ENCODE measurements around the gene APOC1. TPM values are rescaled to one million over a fixed set of nuclear protein-coding genes. Genes with fewer than 3 reads are reported as not detected.

APOC1 gene
- total RNA-seq, 4 donors from 2014 or later = 38.6 to 58.3 (median 47.7) TPM

DNA sequence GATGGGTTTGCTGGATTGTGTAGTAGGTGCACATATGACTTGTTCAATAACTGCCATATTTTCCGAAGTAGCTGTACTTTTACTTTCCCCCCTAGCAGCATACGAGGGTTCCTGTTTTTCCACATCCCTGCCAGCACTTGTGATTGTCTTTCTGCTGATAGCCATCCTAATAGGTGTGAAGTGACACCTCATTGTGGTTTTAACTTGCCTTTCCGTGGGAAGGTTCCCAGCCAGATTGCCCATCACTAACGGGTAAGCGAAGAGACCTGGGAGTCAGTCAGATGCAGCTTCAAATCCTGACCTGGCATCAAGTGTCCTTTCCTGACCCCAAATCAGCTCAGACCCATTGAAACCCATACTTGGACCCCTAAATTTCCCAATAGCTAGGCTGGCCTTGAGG is 45.3 kb downstream of the APOC1 start:
- Histone ChIP-seq H3K27ac (no peak overlapping the region), H3K4me3 (no peak overlapping the region), H3K4me1 (peaks cover 33% of the 10 kb centered on the region), H3K36me3 (peaks cover 39% of the 10 kb centered on the region), H3K9me3 (no peaks in the 10 kb centered on the region), H3K27me3 (no peaks in the 10 kb centered on the region)
- WGBS = 84% methylated on average over 5 of the region's 5 CpGs
- TF ChIP-seq EP300 (IDR thresholded peaks at IDR 0.05) (no peak), POLR2A (IDR thresholded peaks at IDR 0.05) (no peak), POLR2AphosphoS5 (IDR thresholded peaks at IDR 0.05) (no peak), CTCF (IDR thresholded peaks at IDR 0.05) (no peak)
- DNase-seq (ENCODE audit: low spot score in 2 of 2) = no peak

DNA sequence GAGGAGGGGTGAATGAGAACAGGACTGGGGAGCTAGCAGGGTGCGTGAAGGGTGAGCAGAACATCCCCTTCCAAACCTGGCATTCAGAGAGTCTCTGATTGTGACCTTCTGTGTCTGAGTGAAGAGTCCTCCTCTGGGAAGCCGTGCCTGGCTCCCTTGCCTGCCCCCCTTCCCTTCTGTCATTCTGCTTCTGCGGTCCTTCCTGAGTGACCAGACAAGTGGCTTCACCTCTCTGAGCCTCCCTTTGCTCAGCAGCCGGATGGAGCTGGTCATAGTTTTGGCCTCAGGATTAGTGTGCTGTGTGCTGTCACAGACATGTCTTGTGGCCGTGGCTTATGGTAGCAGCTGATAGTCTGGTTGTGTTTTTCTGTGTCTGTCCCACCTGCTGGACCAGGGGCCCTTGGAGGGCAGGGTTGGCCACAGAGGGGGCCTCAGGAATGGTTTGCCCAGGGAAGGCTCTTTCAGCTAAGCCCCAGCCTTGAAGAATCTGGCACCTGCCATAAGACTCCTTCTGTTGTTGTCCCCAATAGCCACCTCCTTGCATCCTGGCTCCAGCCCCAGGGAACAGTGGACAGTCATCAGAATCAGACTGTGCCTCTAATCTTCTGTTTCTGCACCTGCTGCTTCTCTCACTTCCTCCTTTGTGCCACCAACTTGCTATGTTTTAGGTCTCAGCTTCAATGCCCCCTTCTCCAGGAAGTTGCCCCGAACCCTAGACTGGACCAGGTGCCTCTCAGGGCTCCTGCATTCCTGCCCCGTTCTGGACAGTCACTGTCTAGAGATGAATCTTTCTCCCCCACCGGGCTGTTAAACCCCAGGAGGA is 46.7 kb downstream of the APOC1 start:
- H3K4me3 ChIP-seq = no peak overlapping the region
- H3K9me3 ChIP-seq = no peaks in the 10 kb centered on the region
- no peak overlapping the region for H3K27ac ChIP-seq
- WGBS = 73% methylated on average over 8 of the region's 8 CpGs
- peaks cover 54% of the 10 kb centered on the region for H3K36me3 ChIP-seq
- no peaks in the 10 kb centered on the region for H3K27me3 ChIP-seq
- TF ChIP-seq POLR2A (IDR thresholded peaks at IDR 0.05) (no peak), EP300 (IDR thresholded peaks at IDR 0.05) (no peak), POLR2AphosphoS5 (IDR thresholded peaks at IDR 0.05) (no peak), CTCF (IDR thresholded peaks at IDR 0.05) (no peak)
- no peak for DNase-seq (ENCODE audit: low spot score in 2 of 2)
- peaks cover 27% of the 10 kb centered on the region for H3K4me1 ChIP-seq

DNA sequence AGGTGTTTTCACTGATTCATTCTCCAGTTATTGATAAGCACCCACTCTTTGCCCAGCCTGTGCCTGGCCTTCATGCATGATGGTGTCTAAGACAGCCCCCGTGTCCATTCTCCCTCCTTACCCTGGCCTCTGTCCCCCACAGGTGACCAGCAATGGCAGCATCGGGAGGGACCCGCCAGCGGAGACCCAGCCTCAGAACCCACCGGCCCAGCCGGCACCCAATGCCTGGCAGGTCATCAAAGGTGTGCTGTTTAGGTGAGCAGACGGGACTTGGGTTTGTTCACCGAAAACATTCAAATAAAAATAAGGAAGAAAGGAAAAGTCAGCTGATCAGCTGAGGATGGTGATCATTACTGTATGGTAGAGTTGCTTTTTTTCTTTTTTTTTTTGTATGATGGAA is 47.4 kb downstream of the APOC1 start:
- 94% methylated on average over 8 of the region's 8 CpGs for WGBS

GRCh38 chr19:44968118-44968517 is 53.7 kb downstream of the APOC1 start:
- no peaks in the 10 kb centered on the region for H3K27me3 ChIP-seq
- H3K9me3 ChIP-seq = no peaks in the 10 kb centered on the region
- no peak overlapping the region for H3K4me3 ChIP-seq
- H3K4me1 ChIP-seq = no peaks in the 10 kb centered on the region
- 92% methylated on average over 5 of the region's 5 CpGs for whole genome bisulfite sequencing
- H3K36me3 ChIP-seq = peaks cover 77% of the 10 kb centered on the region
- H3K27ac ChIP-seq = no peak overlapping the region
- TF ChIP-seq EP300 (IDR thresholded peaks at IDR 0.05) = no peak
- TF ChIP-seq CTCF (IDR thresholded peaks at IDR 0.05) = no peak
- TF ChIP-seq POLR2AphosphoS5 (IDR thresholded peaks at IDR 0.05) = no peak
- TF ChIP-seq POLR2A (IDR thresholded peaks at IDR 0.05) = no peak
- no peak for DNase-seq (ENCODE audit: low spot score in 2 of 2)

More for the DNA sequence above, 47.4 kb downstream of the APOC1 start:
- Histone ChIP-seq H3K4me3 (no peak overlapping the region), H3K27ac (no peak overlapping the region), H3K9me3 (no peaks in the 10 kb centered on the region), H3K4me1 (peaks cover 20% of the 10 kb centered on the region), H3K27me3 (no peaks in the 10 kb centered on the region), H3K36me3 (peaks cover 60% of the 10 kb centered on the region)
- no peak for DNase-seq (ENCODE audit: low spot score in 2 of 2)
- TF ChIP-seq EP300 (IDR thresholded peaks at IDR 0.05) = no peak

DNA sequence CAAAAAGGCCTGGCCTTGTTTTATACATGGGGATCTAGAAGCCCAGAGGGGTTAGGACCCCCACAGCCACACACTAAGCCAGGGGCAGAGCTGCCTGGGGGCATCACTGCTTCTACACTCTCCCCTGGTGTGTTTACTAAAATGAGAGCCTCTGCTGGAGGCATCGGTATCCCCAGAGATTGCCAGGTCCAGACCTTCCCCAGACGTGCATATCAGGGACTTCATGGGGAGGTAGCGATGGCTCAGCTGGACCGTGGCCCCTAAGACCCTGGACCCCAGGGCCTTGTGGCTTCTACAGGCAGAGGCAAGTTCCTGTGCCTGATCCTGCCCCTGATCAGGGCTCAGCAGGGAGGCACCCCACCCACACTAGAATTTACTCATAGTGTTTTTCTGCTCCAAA is 54.3 kb downstream of the APOC1 start:
- TF ChIP-seq POLR2AphosphoS5 (IDR thresholded peaks at IDR 0.05) = no peak
- TF ChIP-seq POLR2A (IDR thresholded peaks at IDR 0.05) = no peak
- no peak for TF ChIP-seq EP300 (IDR thresholded peaks at IDR 0.05)
- TF ChIP-seq CTCF (IDR thresholded peaks at IDR 0.05) = no peak
- no peak overlapping the region for H3K4me3 ChIP-seq
- no peaks in the 10 kb centered on the region for H3K27me3 ChIP-seq
- DNase-seq (ENCODE audit: low spot score in 2 of 2) = no peak
- H3K9me3 ChIP-seq = no peaks in the 10 kb centered on the region
- WGBS = 83% methylated on average over 2 of the region's 4 CpGs
- H3K27ac ChIP-seq = no peak overlapping the region
- peaks cover 77% of the 10 kb centered on the region for H3K36me3 ChIP-seq
- no peaks in the 10 kb centered on the region for H3K4me1 ChIP-seq

Other genes with a start within 250 kb of the APOC1 start
- gene CEACAM19, start 243.1 kb upstream of the APOC1 start, total RNA-seq = 10 to 100 TPM in 1 of 4 donors, 1 to 10 TPM in 3; 5.7 to 11.7 (median 8.4) TPM
- gene CEACAM16, start 215.5 kb upstream of the APOC1 start, total RNA-seq = not detected
- gene BCL3, start 165.9 kb upstream of the APOC1 start, total RNA-seq = 10 to 100 TPM; 13.9 to 29.1 (median 17.9) TPM
- 10 to 100 TPM; 60.4 to 94.4 (median 65.7) TPM for gene CBLC, start 136.7 kb upstream of the APOC1 start, total RNA-seq
- 10 to 100 TPM; 27.4 to 67.5 (median 50.8) TPM for gene BCAM, start 105.5 kb upstream of the APOC1 start, total RNA-seq
- 10 to 100 TPM; 56.2 to 78.2 (median 67.5) TPM for gene NECTIN2, start 68.3 kb upstream of the APOC1 start, total RNA-seq
- 10 to 100 TPM; 32.7 to 51.9 (median 47.1) TPM for gene TOMM40, start 23.4 kb upstream of the APOC1 start, total RNA-seq
- gene APOE, start 8.8 kb upstream of the APOC1 start, total RNA-seq = 100 to 1,000 TPM; 418 to 859 (median 594) TPM
- gene APOC4, start 27.6 kb downstream of the APOC1 start, total RNA-seq = not detected
- 1 to 10 TPM in 2 of 4 donors, not detected in 2; 2.7 to 9.7 TPM for gene APOC2, start 31.4 kb downstream of the APOC1 start, total RNA-seq
- 100 to 1,000 TPM in 2 of 4 donors, 10 to 100 TPM in 2; 86.2 to 137 (median 97.5) TPM for gene CLPTM1, start 40.8 kb downstream of the APOC1 start, total RNA-seq
- gene RELB, start 86.9 kb downstream of the APOC1 start, total RNA-seq = 10 to 100 TPM in 2 of 4 donors, 1 to 10 TPM in 2; 1.4 to 16.5 (median 10.6) TPM
- gene CLASRP, start 124.4 kb downstream of the APOC1 start, total RNA-seq = 100 to 1,000 TPM in 1 of 4 donors, 10 to 100 TPM in 3; 55.3 to 135 (median 84.3) TPM
- gene ZNF296, start 161.9 kb downstream of the APOC1 start, total RNA-seq = 1 to 10 TPM; 4.3 to 5.8 (median 4.9) TPM
- 10 to 100 TPM; 18.8 to 29.8 (median 20.5) TPM for gene GEMIN7, start 164.7 kb downstream of the APOC1 start, total RNA-seq
- gene PPP1R37, start 178.6 kb downstream of the APOC1 start, total RNA-seq = 10 to 100 TPM; 24.6 to 43.1 (median 33.5) TPM
- gene NKPD1, start 246.4 kb downstream of the APOC1 start, total RNA-seq = 10 to 100 TPM; 22.4 to 60.4 (median 51.1) TPM

Measured in suprapubic skin (tissue), 4 donors.